ENCODE results near the gene SLC6A2.

- TF ChIP-seq CTCF (IDR thresholded peaks at IDR 0.05) (no peak), EZH2 (IDR thresholded peaks at IDR 0.05) (no peak), EZH2phosphoT487 (IDR thresholded peaks at IDR 0.05) (no peak)
Measured at GRCh38 chr16:55624696-55625095, 31.1 kb upstream of the SLC6A2 start.

All from neural progenitor cell (in vitro differentiated cells).